HCT116 (cell line): ENCODE measurements around the gene EML1. TPM values are rescaled to one million over a fixed set of nuclear protein-coding genes. Genes with fewer than 3 reads are reported as not detected.

Experiments
- ATAC-seq: fragments of 200-7000 bp; cut with Tn5 transposase; 2 replicates; pipeline ENCODE4 v1.9.1; 2020; ENCODE audit warnings: mild to moderate bottlenecking, moderate library complexity
- BruUV-seq: library from RNA; stranded (reverse); fragments of 400-500 nt; replicated peaks from 2 replicates; lab custom pipeline; 2021; lab: Mats Ljungman, UMichigan
- CTCF ChIA-PET: fragments of 300-600 bp; sonication (Branson Sonifier 250); formaldehyde crosslinking; loops from one replicate; lab custom pipeline; 2021; ENCODE audit warnings: antibody characterized with exemption; lab: Charles Lee
- POLR2A ChIA-PET: fragments of 300-600, 350-600 bp; sonication (Branson Sonifier 250); formaldehyde crosslinking; loops from one replicate; lab custom pipeline; 2021; ENCODE audit warnings: antibody characterized with exemption; lab: Charles Lee
- RAD21 ChIA-PET, 2 experiments: fragments of 300-600 bp; sonication (Branson Sonifier 250); formaldehyde crosslinking; loops; one replicate each; lab custom pipeline; 2023; ENCODE audit warnings: low total read pairs in 2 of 2; ENCODE audit not compliant: uncharacterized antibody in 2 of 2, unreplicated experiment in 2 of 2, low non-redundant PET in 1 of 2; lab: Charles Lee
- DNase-seq: peaks from one replicate; pipeline ENCODE4 v3.0.0-alpha.2; 2010; ENCODE audit warnings: low read depth, low spot score
- H2AFZ ChIP-seq: fragments of 200-600 bp; shearing (Covaris generic), sonication (generic); 2 replicates; pipeline ENCODE4 v1.6.1; 2017; ENCODE audit warnings: low read depth, mixed run types, mixed read lengths, antibody characterized with exemption, low read length; ENCODE audit not compliant: poor library complexity, severe bottlenecking
- H3K27ac ChIP-seq: 2 replicates; pipeline ENCODE4 v1.5.1; 2012; ENCODE audit warnings: low read depth, low read length
- H3K27me3 ChIP-seq: fragments of 200-600 bp; sonication (generic); 2 replicates; pipeline ENCODE4 v1.6.1; 2016; ENCODE audit warnings: mixed run types, low read length, mixed read lengths; ENCODE audit not compliant: insufficient read depth
- H3K36me3 ChIP-seq, 2 experiments: fragments of 200-500 bp in 1 of 2; fragments of 200-600 bp in 1 of 2; sonication (Bioruptor generic) in 1 of 2; sonication (generic) in 1 of 2; 2 replicates each; pipeline versions ENCODE4 v1.5.1 to v1.6.1; 2014 to 2016; ENCODE audit warnings: low read length in 2 of 2, inconsistent platforms in 1 of 2, mixed read lengths in 1 of 2, mixed run types in 1 of 2; ENCODE audit not compliant: insufficient read depth in 2 of 2, control insufficient read depth in 1 of 2
- H3K4me1 ChIP-seq, 2 experiments: fragments of 200-600 bp in 1 of 2; sonication (generic) in 1 of 2; 2 replicates each; pipeline versions ENCODE4 v1.5.1 to v1.6.1; 2012 to 2017; ENCODE audit warnings: low read length in 2 of 2, inconsistent platforms in 1 of 2, mild to moderate bottlenecking in 1 of 2, mixed read lengths in 1 of 2, mixed run types in 1 of 2, moderate library complexity in 1 of 2; ENCODE audit not compliant: insufficient read depth in 2 of 2, control insufficient read depth in 1 of 2
- H3K4me2 ChIP-seq: fragments of 200-600 bp; sonication (generic); 2 replicates; pipeline ENCODE4 v1.6.1; 2017; ENCODE audit warnings: mixed run types, low read length, mixed read lengths
- H3K4me3 ChIP-seq, 2 experiments: fragments of 200-600 bp in 1 of 2; sonication (generic) in 1 of 2; replicated peaks in 1 of 2; 2 replicates each; pipeline ENCODE4 v1.5.1; 2011 to 2016; ENCODE audit warnings: low read length in 2 of 2, control low read depth in 1 of 2, low read depth in 1 of 2, mild to moderate bottlenecking in 1 of 2, mixed read lengths in 1 of 2, mixed run types in 1 of 2
- H3K79me2 ChIP-seq: fragments of 200-600 bp; sonication (generic); 2 replicates; pipeline ENCODE4 v1.6.1; 2017; ENCODE audit warnings: mild to moderate bottlenecking, mixed run types, low read length, moderate library complexity, mixed read lengths; ENCODE audit not compliant: insufficient read depth
- H3K9ac ChIP-seq: fragments of 200-600 bp; sonication (generic); 2 replicates; pipeline ENCODE4 v1.6.1; 2016; ENCODE audit warnings: low read length, mixed read lengths
- H3K9me2 ChIP-seq: fragments of 200-600 bp; sonication (generic), shearing (Covaris generic); 2 replicates; pipeline ENCODE4 v1.6.1; 2017; ENCODE audit warnings: mixed run types, mild to moderate bottlenecking, moderate library complexity; ENCODE audit not compliant: insufficient read depth
- H3K9me3 ChIP-seq, 2 experiments: fragments of 200-500 bp in 1 of 2; fragments of 200-600 bp in 1 of 2; sonication (Bioruptor generic) in 1 of 2; sonication (generic) in 1 of 2; 2 replicates each; pipeline ENCODE4 v1.6.1; 2014 to 2017; ENCODE audit warnings: low read length in 2 of 2, mixed read lengths in 2 of 2, inconsistent platforms in 1 of 2, low read depth in 1 of 2, mild to moderate bottlenecking in 1 of 2, mixed run types in 1 of 2, moderate library complexity in 1 of 2; ENCODE audit not compliant: control insufficient read depth in 1 of 2, insufficient read depth in 1 of 2
- H4K20me1 ChIP-seq: fragments of 200-600 bp; sonication (generic), shearing (Covaris generic); 2 replicates; pipeline ENCODE4 v1.6.1; 2017; ENCODE audit warnings: mixed run types, mild to moderate bottlenecking, moderate library complexity; ENCODE audit not compliant: insufficient read depth
- ATF3 ChIP-seq: IDR thresholded peaks from 2 replicates; pipeline ENCODE4 v1.6.1; 2012
- CTCF ChIP-seq, 3 experiments: fragments of 200-600 bp in 1 of 3; sonication (generic) in 1 of 3; IDR thresholded peaks in 2 of 3; conservative IDR thresholded peaks in 1 of 3; 2 replicates each; pipeline ENCODE4 v1.5.1; 2012 to 2017; ENCODE audit warnings: low read depth in 2 of 3, low read length in 2 of 3, antibody characterized with exemption in 1 of 3, borderline replicate concordance in 1 of 3, control low read depth in 1 of 3, mild to moderate bottlenecking in 1 of 3, mixed read lengths in 1 of 3, mixed run types in 1 of 3, moderate library complexity in 1 of 3; ENCODE audit not compliant: insufficient read depth in 1 of 3
- EGR1 ChIP-seq: IDR thresholded peaks from 2 replicates; pipeline ENCODE4 v1.6.1; 2012; ENCODE audit warnings: low read depth
- EZH2 ChIP-seq: fragments of 200-600 bp; sonication (generic); IDR thresholded peaks from 2 replicates; pipeline ENCODE4 v1.6.1; 2017; ENCODE audit warnings: antibody characterized with exemption, mixed run types
- EZH2phosphoT487 ChIP-seq: fragments of 200-600 bp; IDR thresholded peaks from 2 replicates; pipeline ENCODE4 v1.6.1; 2018; ENCODE audit warnings: antibody characterized with exemption, borderline replicate concordance
- FOSL1 ChIP-seq: IDR thresholded peaks from 2 replicates; pipeline ENCODE4 v1.6.1; 2012; ENCODE audit warnings: low read depth
- JUND ChIP-seq: IDR thresholded peaks from 2 replicates; pipeline ENCODE4 v1.6.1; 2012
- REST ChIP-seq: IDR thresholded peaks from 2 replicates; pipeline ENCODE4 v1.6.1; 2012; ENCODE audit warnings: low read depth
- SIN3A ChIP-seq: IDR thresholded peaks from 2 replicates; pipeline ENCODE4 v1.6.1; 2012; ENCODE audit warnings: low read depth
- SRF ChIP-seq: IDR thresholded peaks from 2 replicates; pipeline ENCODE4 v1.6.1; 2012; ENCODE audit warnings: low read depth
- TCF7L2 ChIP-seq: IDR thresholded peaks from 2 replicates; pipeline ENCODE4 v1.7.0; 2011; ENCODE audit warnings: borderline replicate concordance, inconsistent platforms; ENCODE audit not compliant: insufficient read depth, insufficient read length; ENCODE audit errors: extremely low read depth
- ZNF274 ChIP-seq: fragments of 200-500 bp; sonication (Bioruptor generic); IDR thresholded peaks from 2 replicates; pipeline ENCODE4 v1.6.1; 2014; ENCODE audit warnings: mild to moderate bottlenecking, low read depth, low read length, inconsistent platforms
- intact Hi-C: fragments of 100-400 bp; cut with micrococcal nuclease; formaldehyde crosslinking; loops from 2 replicates; pipeline ENCODE4 v1.10.0; 2022
- total RNA-seq: library from RNA; stranded (reverse); gene quantifications from one replicate; pipeline ENCODE4 v1.2.1, GENCODE V29; 2021; ENCODE audit not compliant: unreplicated experiment

Gene EML1
- total RNA-seq, 1 experiment from 2014 or later = 7.4 TPM

GRCh38 chr14:99815696-99816095 lies 22.5 kb downstream of the EML1 start:
- intact Hi-C loops = no loop called here
- POLR2A ChIA-PET = no interaction called here

More at GRCh38 chr14:99815696-99816095, 22.5 kb downstream of the EML1 start:
- no TSS peak for BruUV-seq
- ChIA-PET CTCF (no interaction called here), RAD21 (no interaction called here)
- Histone ChIP-seq H3K27ac (no peak overlapping the region), H4K20me1 (no peaks in the 10 kb centered on the region), H3K9me2 (no peaks in the 10 kb centered on the region), H3K4me2 (no peak overlapping the region), H3K9me3 (no peaks in the 10 kb centered on the region), H3K9ac (no peak overlapping the region), H3K79me2 (no peaks in the 10 kb centered on the region), H3K4me1 (no peaks in the 10 kb centered on the region), H3K36me3 (no peaks in the 10 kb centered on the region), H3K4me3 (no peak overlapping the region), H2AFZ (no peak overlapping the region), H3K27me3 (peaks cover 4% of the 10 kb centered on the region; the same call in 1 of the 2 replicates)
- no peak for DNase-seq
- no peak for ATAC-seq
- TF ChIP-seq JUND (no peak), SIN3A (no peak), REST (no peak), EGR1 (no peak), CTCF (IDR thresholded peaks at IDR 0.05 in 2 of 3, conservative IDR thresholded peaks at IDR 0.05 in 1 of 3; ENCODE audit: borderline replicate concordance in 1 of 3, insufficient read depth in 1 of 3, low read depth in 2 of 3, low read length in 2 of 3) (no peak), FOSL1 (no peak), ATF3 (no peak), TCF7L2 (no peak), SRF (no peak), ZNF274 (no peak), EZH2phosphoT487 (no peak), EZH2 (no peak)
